ENCODE measurements around the gene UBE2Q2.
A peak's percentile ranks its signal among the peaks of the same experiment; 100 is the strongest.
"Not testable (repeated sequence)": the region's sequence is repeated elsewhere in the genome, so short reads cannot be mapped to it uniquely, and the experiment has no call there.

Gene UBE2Q2

GRCh38 chr15:75864213-75865059, 21.2 kb downstream of the UBE2Q2 start:
- no peak for DNase-seq (ENCODE audit: low spot score)

GRCh38 chr15:75866045-75866444, 22.8 kb downstream of the UBE2Q2 start:
- DNase-seq (ENCODE audit: low spot score): not testable (repeated sequence)

GRCh38 chr15:75866916-75867315, 23.7 kb downstream of the UBE2Q2 start:
- no peak for DNase-seq (ENCODE audit: low spot score)

GRCh38 chr15:75867449-75867848, 24.2 kb downstream of the UBE2Q2 start:
- no peak for DNase-seq (ENCODE audit: low spot score)

- no peak for DNase-seq (ENCODE audit: low spot score)
Measured at GRCh38 chr15:75868019-75868418, 24.8 kb downstream of the UBE2Q2 start.

- no peak for DNase-seq (ENCODE audit: low spot score)
Measured at GRCh38 chr15:75869446-75869845, 26.2 kb downstream of the UBE2Q2 start.

DNA sequence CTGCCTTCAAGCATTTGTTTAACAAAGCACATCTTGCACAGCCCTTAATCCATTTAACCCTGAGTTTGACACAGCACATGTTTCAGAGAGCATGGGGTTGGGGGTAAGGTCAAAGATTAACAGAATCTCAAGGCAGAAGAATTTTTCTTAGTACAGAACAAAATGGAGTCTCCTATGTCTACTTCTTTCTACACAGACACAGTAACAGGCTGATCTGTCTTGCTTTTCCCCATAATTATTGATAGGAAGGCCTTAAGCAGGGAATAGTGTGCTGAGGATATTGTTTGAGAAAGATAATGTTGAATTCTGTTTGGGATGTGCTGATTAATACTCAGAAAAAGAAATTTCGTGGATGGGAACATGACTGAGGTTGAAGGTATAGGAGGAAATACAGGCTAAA, 28.3 kb downstream of the UBE2Q2 start:
- not testable (repeated sequence) for DNase-seq (ENCODE audit: low spot score)

- no peak for DNase-seq (ENCODE audit: low spot score)
Measured at GRCh38 chr15:75872403-75872990, 29.2 kb downstream of the UBE2Q2 start.

DNA sequence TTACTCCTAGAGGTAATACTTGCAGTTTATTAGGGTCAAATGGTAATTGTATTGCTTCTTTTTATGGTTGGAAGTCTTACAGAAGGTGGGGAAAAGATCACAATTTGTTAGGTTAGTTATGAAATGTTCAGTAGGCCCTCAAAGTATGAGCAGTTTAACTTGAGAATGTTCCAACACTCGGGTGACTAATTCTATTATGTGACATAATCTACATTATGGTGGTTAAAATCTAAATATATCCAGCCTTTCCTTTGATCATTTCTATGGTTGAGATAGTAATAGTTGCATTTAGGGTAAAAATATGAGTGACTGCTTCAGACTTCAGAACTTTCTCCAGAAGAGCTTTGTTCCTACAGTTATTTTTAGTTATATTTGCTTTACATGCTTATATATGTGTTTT, 40.8 kb downstream of the UBE2Q2 start:
- DNase-seq (ENCODE audit: low spot score): no peak

GRCh38 chr15:75887178-75887577, 43.9 kb downstream of the UBE2Q2 start:
- DNase-seq (ENCODE audit: low spot score): peak; percentile 19

GRCh38 chr15:75891895-75892294, 48.6 kb downstream of the UBE2Q2 start:
- no peak for DNase-seq (ENCODE audit: low spot score)

DNA sequence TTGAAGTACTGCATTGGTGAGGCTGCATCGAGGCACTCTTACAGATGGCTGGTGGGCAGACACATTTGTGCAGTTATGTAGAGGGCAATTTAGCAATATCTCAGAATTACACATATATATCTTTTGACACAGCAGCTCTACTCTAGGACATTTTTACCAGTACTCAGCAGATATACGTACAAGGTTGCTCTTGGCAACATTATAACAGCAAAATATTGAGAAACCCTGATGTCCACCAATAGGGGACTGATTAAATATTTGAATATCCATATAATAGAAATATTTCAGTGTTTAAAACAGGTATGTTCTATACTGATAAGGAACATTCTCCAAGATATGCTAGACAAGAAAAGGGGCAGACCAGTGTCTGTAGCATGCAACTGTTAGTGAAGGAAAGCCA, 52.5 kb downstream of the UBE2Q2 start:
- DNase-seq (ENCODE audit: low spot score): no peak

GRCh38 chr15:75900577-75900976, 57.3 kb downstream of the UBE2Q2 start:
- no peak for DNase-seq (ENCODE audit: low spot score)

DNA sequence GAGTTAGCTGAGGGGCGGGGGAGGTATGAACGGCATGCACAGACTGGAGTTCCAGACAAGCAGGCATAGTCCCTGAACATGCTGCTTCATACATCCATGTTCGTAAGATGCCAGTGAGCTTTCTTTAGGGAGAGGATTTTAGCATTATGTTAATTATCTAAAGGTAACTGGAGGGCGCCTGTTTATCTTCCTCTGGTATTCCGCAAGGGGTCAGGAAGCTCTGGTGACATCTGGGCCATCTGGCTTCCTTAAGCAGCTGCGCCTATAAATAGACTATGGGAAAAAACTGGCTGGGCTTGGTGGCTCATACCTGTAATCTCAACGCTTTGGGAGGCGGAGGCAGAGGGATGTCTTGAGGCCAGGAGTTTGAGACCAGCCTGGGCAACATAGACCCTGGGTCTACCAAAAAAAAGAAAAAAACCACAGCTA, 58.9 kb downstream of the UBE2Q2 start:
- DNase-seq (ENCODE audit: low spot score): no peak

DNA sequence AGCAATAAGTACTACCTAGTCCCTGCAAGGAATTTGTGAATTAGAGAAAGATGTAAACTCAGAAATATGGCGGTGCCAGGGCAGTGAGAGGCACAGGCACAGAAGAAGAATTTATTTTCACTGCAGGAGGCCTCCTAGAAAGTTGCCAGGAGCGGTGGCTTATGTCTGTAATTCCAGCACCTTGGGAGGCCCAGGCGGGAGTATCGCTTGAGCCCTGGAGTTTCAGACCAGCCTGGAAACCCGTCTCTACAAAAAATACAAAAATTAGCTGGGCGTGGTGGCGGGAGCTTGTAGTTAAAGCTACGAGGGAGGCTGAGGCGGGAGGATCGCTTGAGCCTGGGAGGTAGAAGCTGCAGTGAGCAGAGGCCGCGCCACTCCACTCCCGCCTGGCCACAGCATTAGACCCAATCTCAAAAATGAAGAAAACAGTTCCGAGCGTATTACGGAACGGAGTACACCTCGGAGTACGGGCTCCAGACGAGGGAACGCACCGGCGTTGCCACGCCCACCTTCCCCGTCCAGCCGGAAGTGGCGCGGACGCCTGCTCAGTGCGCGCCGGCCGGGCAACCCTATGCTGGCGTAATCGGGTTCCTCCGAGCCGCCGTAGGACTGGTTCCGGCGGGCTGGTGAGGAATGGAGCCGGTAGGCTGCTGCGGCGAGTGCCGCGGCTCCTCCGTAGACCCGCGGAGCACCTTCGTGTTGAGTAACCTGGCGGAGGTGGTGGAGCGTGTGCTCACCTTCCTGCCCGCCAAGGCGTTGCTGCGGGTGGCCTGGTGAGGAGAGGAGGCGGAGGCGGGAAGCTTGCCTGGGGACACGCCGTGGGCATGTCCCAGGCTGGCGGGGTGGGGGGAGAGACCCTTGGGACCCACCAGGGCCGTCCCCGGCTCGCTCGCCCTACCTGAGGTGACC, 60.3 kb downstream of the UBE2Q2 start, which contains the start of gene FBXO22:
Gene FBXO22 (plus strand): TSS at position 548 of the 909 bp plus-strand sequence. CDS start 86 bp downstream, at position 634.
- peak; percentile 57 for DNase-seq (ENCODE audit: low spot score)

DNA sequence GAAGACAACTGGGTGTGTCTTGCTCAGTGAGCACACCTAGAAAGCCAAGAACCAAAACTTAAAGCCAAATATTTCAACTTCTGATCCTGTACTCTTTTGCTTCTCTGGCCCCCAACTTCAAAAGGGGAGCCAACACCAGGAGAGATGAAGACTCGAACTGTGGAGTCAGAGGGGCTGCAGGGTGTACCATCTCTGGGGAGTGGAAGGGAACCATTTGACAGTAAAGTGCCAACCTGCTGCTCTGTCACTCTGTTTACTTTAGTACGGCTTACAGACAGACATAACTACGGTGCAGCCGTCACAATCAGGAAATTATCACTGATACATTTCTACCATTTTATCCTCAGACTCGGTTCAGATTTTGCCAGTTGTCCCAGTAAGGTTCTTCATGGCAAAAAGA, 62.0 kb downstream of the UBE2Q2 start:
- no peak for DNase-seq (ENCODE audit: low spot score)

- not testable (repeated sequence) for DNase-seq (ENCODE audit: low spot score)
Measured at GRCh38 chr15:75910355-75910754, 67.1 kb downstream of the UBE2Q2 start.

DNA sequence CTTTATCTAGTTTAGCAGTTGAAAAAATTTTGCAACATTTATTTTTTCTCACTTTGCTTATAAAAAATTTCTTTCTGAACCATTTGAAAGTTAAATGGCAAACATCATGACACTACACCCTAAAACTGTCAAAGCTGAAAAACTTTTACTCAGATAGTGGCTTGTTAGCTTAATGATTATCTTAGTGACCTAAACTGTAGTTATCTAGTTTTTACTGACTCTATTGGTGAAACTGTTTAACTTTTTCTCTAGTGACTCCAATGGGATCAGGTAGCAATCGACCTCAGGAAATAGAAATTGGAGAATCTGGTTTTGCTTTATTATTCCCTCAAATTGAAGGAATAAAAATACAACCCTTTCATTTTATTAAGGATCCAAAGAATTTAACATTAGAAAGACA, 73.7 kb downstream of the UBE2Q2 start:
- no peak for DNase-seq (ENCODE audit: low spot score)

GRCh38 chr15:75918135-75918534, 74.9 kb downstream of the UBE2Q2 start:
- no peak for DNase-seq (ENCODE audit: low spot score)

GRCh38 chr15:75920079-75920478, 76.8 kb downstream of the UBE2Q2 start:
- DNase-seq (ENCODE audit: low spot score): no peak

- no peak for DNase-seq (ENCODE audit: low spot score)
Measured at GRCh38 chr15:75921732-75922703, 78.8 kb downstream of the UBE2Q2 start.

Data from HuH-7.5 (cell line).